PC-9 (cell line): ENCODE data around the gene GALNT2. TPM values are rescaled to one million over a fixed set of nuclear protein-coding genes. Genes with fewer than 3 reads are reported as not detected.

Experiments
- BruUV-seq: library from RNA; stranded (reverse); fragments of 400-500 nt; replicated peaks from 2 replicates; lab custom pipeline; 2021; lab: Mats Ljungman, UMichigan
- CTCF ChIA-PET: fragments of 300-600 bp; sonication (Branson Sonifier 250); formaldehyde crosslinking; loops from one replicate; lab custom pipeline; 2022; ENCODE audit warnings: antibody characterized with exemption; lab: Charles Lee
- POLR2A ChIA-PET: fragments of 300-600 bp; sonication (Branson Sonifier 250); formaldehyde crosslinking; loops from one replicate; lab custom pipeline; 2022; ENCODE audit warnings: antibody characterized with exemption; ENCODE audit not compliant: unreplicated experiment; lab: Charles Lee
- DNase-seq, 2 experiments: peaks; one replicate each; pipeline versions ENCODE4 v3.0.0 to v3.0.0-alpha.2; 2015 to 2022; ENCODE audit warnings: mixed read lengths in 1 of 2
- H2AFZ ChIP-seq: fragments of 200-600 bp; sonication (generic); 2 replicates; pipeline ENCODE4 v1.8.1; 2017; ENCODE audit warnings: antibody characterized with exemption
- H3F3A ChIP-seq: fragments of 200-600 bp; sonication (generic); 2 replicates; pipeline ENCODE4 v1.8.1; 2017; ENCODE audit warnings: antibody characterized with exemption, mild to moderate bottlenecking, low read depth; ENCODE audit not compliant: insufficient read depth
- H3K27ac ChIP-seq: fragments of 200-600 bp; sonication (generic); 2 replicates; pipeline ENCODE4 v1.6.1; 2016; ENCODE audit warnings: mixed run types
- H3K27me3 ChIP-seq: fragments of 200-600 bp; sonication (generic); 2 replicates; pipeline ENCODE4 v1.6.1; 2016; ENCODE audit warnings: low read depth, mixed run types; ENCODE audit not compliant: insufficient read depth
- H3K36me3 ChIP-seq: fragments of 200-600 bp; sonication (generic); 2 replicates; pipeline ENCODE4 v1.6.1; 2016; ENCODE audit warnings: low read depth, mixed run types
- H3K4me1 ChIP-seq: fragments of 200-600 bp; sonication (generic); replicated peaks from 2 replicates; pipeline ENCODE4 v1.6.1; 2016; ENCODE audit warnings: mixed run types; ENCODE audit not compliant: insufficient read depth
- H3K4me2 ChIP-seq: fragments of 200-600 bp; sonication (generic); 2 replicates; pipeline ENCODE4 v1.6.1; 2017; ENCODE audit warnings: mixed run types
- H3K4me3 ChIP-seq: fragments of 200-600 bp; sonication (generic); 2 replicates; pipeline ENCODE4 v1.6.1; 2016; ENCODE audit warnings: mixed run types
- H3K79me2 ChIP-seq: fragments of 200-600 bp; sonication (generic); 2 replicates; pipeline ENCODE4 v1.6.1; 2017; ENCODE audit warnings: low read depth, mixed run types
- H3K9me2 ChIP-seq: fragments of 200-600 bp; sonication (generic); 2 replicates; pipeline ENCODE4 v1.8.1; 2017; ENCODE audit warnings: mild to moderate bottlenecking; ENCODE audit not compliant: insufficient read depth
- H3K9me3 ChIP-seq: fragments of 200-600 bp; sonication (generic); 2 replicates; pipeline ENCODE4 v1.8.1; 2016; ENCODE audit warnings: low read depth; ENCODE audit not compliant: insufficient read depth
- H4K20me1 ChIP-seq: fragments of 200-600 bp; sonication (generic); 2 replicates; pipeline ENCODE4 v1.8.1; 2017; ENCODE audit not compliant: insufficient read depth
- EZH2 ChIP-seq: fragments of 200-600 bp; sonication (generic); IDR thresholded peaks from 2 replicates; pipeline ENCODE4 v1.8.0; 2017; ENCODE audit warnings: antibody characterized with exemption, low read depth
- intact Hi-C: fragments of 100-400 bp; cut with micrococcal nuclease; formaldehyde crosslinking; loops from one replicate; pipeline ENCODE4 v1.10.0; 2022; ENCODE audit not compliant: unreplicated experiment
- total RNA-seq: library from RNA; stranded (reverse); gene quantifications from 2 replicates; pipeline ENCODE4 v1.2.3, GENCODE V29; 2021
- TF ChIP-seq, protein P1 (sequence below): fragments of 200-600 bp; sonication (generic); conservative IDR thresholded peaks from 2 replicates; pipeline ENCODE4 v1.6.1; 2017; ENCODE audit warnings: mixed run types, antibody characterized with exemption, mild to moderate bottlenecking, moderate library complexity

The GALNT2 gene
- total RNA-seq, 1 experiment from 2014 or later: 121 TPM

GRCh38 chr1:230143534-230143933 is 76.5 kb downstream of the GALNT2 start:
- intact Hi-C loops: no loop called here
- Histone ChIP-seq H3K4me3 (no peak overlapping the region), H3K4me2 (no peak overlapping the region), H3K4me1 (no peaks in the 10 kb centered on the region), H2AFZ (no peak overlapping the region), H3K27me3 (no peaks in the 10 kb centered on the region), H3F3A (no peaks in the 10 kb centered on the region), H3K9me2 (no peaks in the 10 kb centered on the region), H4K20me1 (peaks cover 10% of the 10 kb centered on the region; the same call in 1 of the 2 replicates), H3K9me3 (no peaks in the 10 kb centered on the region), H3K27ac (no peak overlapping the region), H3K36me3 (no peaks in the 10 kb centered on the region), H3K79me2 (peaks cover 11% of the 10 kb centered on the region; the same call in 1 of the 2 replicates)
- BruUV-seq: no TSS peak
- TF ChIP-seq, protein P1, sequence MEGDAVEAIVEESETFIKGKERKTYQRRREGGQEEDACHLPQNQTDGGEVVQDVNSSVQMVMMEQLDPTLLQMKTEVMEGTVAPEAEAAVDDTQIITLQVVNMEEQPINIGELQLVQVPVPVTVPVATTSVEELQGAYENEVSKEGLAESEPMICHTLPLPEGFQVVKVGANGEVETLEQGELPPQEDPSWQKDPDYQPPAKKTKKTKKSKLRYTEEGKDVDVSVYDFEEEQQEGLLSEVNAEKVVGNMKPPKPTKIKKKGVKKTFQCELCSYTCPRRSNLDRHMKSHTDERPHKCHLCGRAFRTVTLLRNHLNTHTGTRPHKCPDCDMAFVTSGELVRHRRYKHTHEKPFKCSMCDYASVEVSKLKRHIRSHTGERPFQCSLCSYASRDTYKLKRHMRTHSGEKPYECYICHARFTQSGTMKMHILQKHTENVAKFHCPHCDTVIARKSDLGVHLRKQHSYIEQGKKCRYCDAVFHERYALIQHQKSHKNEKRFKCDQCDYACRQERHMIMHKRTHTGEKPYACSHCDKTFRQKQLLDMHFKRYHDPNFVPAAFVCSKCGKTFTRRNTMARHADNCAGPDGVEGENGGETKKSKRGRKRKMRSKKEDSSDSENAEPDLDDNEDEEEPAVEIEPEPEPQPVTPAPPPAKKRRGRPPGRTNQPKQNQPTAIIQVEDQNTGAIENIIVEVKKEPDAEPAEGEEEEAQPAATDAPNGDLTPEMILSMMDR: no peak
- TF ChIP-seq EZH2: no peak
- ChIA-PET POLR2A (no interaction called here), CTCF (no interaction called here)
- no peak for DNase-seq

GRCh38 chr1:230144010-230144614 is 77.1 kb downstream of the GALNT2 start:
- Histone ChIP-seq H4K20me1 (peaks cover 10% of the 10 kb centered on the region; the same call in 1 of the 2 replicates), H3K27ac (no peak overlapping the region), H3K36me3 (no peaks in the 10 kb centered on the region), H3K9me2 (no peaks in the 10 kb centered on the region), H3K27me3 (no peaks in the 10 kb centered on the region), H3K4me3 (no peak overlapping the region), H3K4me2 (no peak overlapping the region), H3K79me2 (peaks cover 11% of the 10 kb centered on the region; the same call in 1 of the 2 replicates), H3F3A (no peaks in the 10 kb centered on the region), H2AFZ (no peak overlapping the region), H3K4me1 (no peaks in the 10 kb centered on the region), H3K9me3 (no peaks in the 10 kb centered on the region)
- CTCF ChIA-PET: no interaction called here
- POLR2A ChIA-PET: no interaction called here
- no TSS peak for BruUV-seq
- DNase-seq: no peak
- TF ChIP-seq, protein P1: no peak
- no peak for TF ChIP-seq EZH2
- intact Hi-C loops: no loop called here

DNA sequence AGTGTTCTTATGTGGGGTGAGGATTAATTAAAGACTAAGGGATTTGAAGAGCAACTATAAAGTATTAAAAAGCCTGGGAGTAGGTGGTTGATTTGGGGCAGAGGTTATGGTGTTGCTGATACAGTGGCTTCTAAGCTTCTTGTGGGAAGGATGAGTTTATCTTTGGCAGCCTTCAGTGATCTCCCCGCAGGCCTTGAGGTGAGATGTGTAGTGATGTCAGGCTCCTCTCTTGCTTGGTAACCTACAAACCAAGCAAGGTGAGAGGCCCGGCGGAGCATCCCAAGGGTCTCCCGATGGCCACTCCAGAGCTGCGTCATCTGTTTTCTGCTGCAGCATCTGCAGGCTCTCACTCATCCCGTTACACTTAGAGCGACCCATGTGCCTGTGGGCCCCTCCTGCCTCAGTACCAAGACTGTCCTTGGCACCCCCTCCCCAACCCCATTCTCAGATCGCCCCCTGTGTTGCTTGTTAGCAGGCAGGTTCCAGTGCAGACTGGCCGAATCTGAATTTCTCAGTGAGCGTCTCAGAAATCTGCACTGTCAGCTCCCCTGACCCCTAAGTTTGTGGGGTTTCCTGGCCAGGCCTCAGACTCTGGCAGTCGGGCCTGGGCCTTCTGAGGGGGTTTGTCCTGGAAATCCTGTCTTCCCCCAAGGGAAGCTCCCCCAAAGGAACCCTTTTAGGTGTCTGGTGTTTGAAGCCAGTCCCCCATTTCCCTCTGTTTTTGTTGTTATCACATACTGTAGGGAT is 77.9 kb downstream of the GALNT2 start:
- H4K20me1 ChIP-seq: peaks cover 10% of the 10 kb centered on the region; the same call in 1 of the 2 replicates
- H2AFZ ChIP-seq: no peak overlapping the region
- no peaks in the 10 kb centered on the region for H3K27me3 ChIP-seq
- H3F3A ChIP-seq: no peaks in the 10 kb centered on the region
- ChIA-PET CTCF (no interaction called here), POLR2A (no interaction called here)
- DNase-seq: no peak
- no peak overlapping the region for H3K27ac ChIP-seq
- H3K4me3 ChIP-seq: no peak overlapping the region
- no peaks in the 10 kb centered on the region for H3K9me3 ChIP-seq
- no peaks in the 10 kb centered on the region for H3K36me3 ChIP-seq
- H3K4me1 ChIP-seq: no peaks in the 10 kb centered on the region
- peaks cover 11% of the 10 kb centered on the region; the same call in 1 of the 2 replicates for H3K79me2 ChIP-seq
- H3K4me2 ChIP-seq: no peak overlapping the region
- intact Hi-C loops: no loop called here
- TF ChIP-seq, protein P1: no peak
- TF ChIP-seq EZH2: no peak
- BruUV-seq: no TSS peak
- H3K9me2 ChIP-seq: no peaks in the 10 kb centered on the region
